Memory B cell (primary cell): ENCODE data around the gene RPL29.
"Not testable (repeated sequence)": the region's sequence is repeated elsewhere in the genome, so short reads cannot be mapped to it uniquely, and the experiment has no call there.

ENCODE experiments used
- ATAC-seq: fragments of 150-1000 bp; cut with Tn5 transposase; 2 replicates; pipeline ENCODE4 v1.10.0; 2021; ENCODE audit warnings: low read depth, mild to moderate bottlenecking, moderate library complexity
- DNase-seq, 2 donors: peaks; one replicate each; pipeline ENCODE4 v3.0.0; 2022; ENCODE audit warnings: low spot score in 2 of 2
- H3K27ac Mint-ChIP-seq: one replicate; pipeline ENCODE4 v1.8.0; 2022; ENCODE audit warnings: mild to moderate bottlenecking, moderate library complexity, mixed read lengths
- H3K27me3 Mint-ChIP-seq: one replicate; pipeline ENCODE4 v1.8.0; 2022; ENCODE audit warnings: mixed read lengths
- H3K36me3 Mint-ChIP-seq: one replicate; pipeline ENCODE4 v1.8.0; 2022; ENCODE audit warnings: mild to moderate bottlenecking, mixed read lengths
- H3K4me1 Mint-ChIP-seq: one replicate; pipeline ENCODE4 v1.8.0; 2022; ENCODE audit warnings: mixed read lengths
- H3K4me3 Mint-ChIP-seq: one replicate; pipeline ENCODE4 v1.8.0; 2022; ENCODE audit warnings: mild to moderate bottlenecking, moderate library complexity, mixed read lengths
- H3K9me3 Mint-ChIP-seq: one replicate; pipeline ENCODE4 v1.8.0; 2022; ENCODE audit warnings: mixed read lengths

RPL29 gene

DNA sequence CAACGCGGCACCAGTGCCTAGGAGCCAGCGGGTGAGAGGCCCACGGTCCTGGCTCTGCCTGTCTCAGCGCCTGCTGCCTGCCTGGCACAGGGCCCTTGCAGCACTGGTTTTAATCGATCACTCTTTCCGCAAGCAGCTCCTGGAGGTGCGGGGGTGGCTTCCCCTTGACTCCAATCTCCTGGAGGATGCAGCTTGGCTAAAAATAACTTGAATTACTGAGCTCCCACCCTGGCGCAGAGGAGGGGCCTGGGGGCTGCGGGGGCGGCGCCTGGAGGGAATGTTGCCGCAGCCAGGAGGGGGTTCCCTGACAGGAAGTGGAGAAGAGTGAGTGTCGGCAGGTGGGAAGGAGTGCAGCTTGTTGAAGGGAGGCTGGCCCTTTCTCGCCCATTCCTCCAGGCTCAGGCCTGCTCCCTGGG lies 9.9 kb upstream of the RPL29 start:
- Mint-ChIP-seq H3K9me3 (peaks cover 2% of the 10 kb centered on the region), H3K27me3 (peaks cover 3% of the 10 kb centered on the region), H3K27ac (no peak overlapping the region), H3K4me3 (no peak overlapping the region), H3K4me1 (peaks cover 3% of the 10 kb centered on the region), H3K36me3 (no peaks in the 10 kb centered on the region)
- ATAC-seq (no peak), DNase-seq (no peak)

DNA sequence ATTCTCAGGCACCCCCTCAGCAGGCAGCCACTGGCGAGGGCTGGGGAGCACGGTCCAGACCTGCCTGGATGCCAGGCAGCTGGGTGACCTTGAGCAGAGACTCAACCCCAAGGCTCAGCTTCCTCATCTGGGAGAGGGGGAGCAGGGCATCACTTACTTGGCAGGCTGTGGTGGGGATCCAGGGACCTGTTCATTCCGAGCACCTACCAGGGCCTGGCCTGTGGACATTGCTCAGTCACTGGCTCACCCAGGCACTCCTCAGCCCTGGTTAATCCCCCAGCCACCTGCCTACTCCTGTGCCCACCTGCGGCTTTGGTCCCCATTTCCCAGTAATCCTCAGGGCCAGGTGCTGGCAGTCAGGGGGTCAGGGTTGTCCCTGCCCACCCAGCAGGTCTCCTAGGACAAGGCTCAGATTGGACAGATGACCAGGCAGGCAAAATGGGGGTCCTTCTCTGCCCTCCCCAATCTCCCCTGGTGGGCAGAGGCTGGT lies 9.3 kb upstream of the RPL29 start:
- H3K4me1 Mint-ChIP-seq, result peaks cover 3% of the 10 kb centered on the region
- no peaks in the 10 kb centered on the region for H3K27me3 Mint-ChIP-seq
- H3K4me3 Mint-ChIP-seq, result no peak overlapping the region

GRCh38 chr3:52004163-52004787 lies 8.6 kb upstream of the RPL29 start:
- no peak for ATAC-seq
- DNase-seq, result no peak
- Mint-ChIP-seq H3K27ac (no peak overlapping the region), H3K36me3 (no peaks in the 10 kb centered on the region), H3K27me3 (no peaks in the 10 kb centered on the region), H3K4me1 (peaks cover 3% of the 10 kb centered on the region), H3K9me3 (no peaks in the 10 kb centered on the region), H3K4me3 (no peak overlapping the region)

More for the DNA sequence above, 9.3 kb upstream of the RPL29 start:
- ATAC-seq (no peak), DNase-seq (no peak)
- Mint-ChIP-seq H3K9me3 (no peaks in the 10 kb centered on the region), H3K27ac (no peak overlapping the region), H3K36me3 (no peaks in the 10 kb centered on the region)

GRCh38 chr3:52002748-52003147 lies 7.1 kb upstream of the RPL29 start:
- Mint-ChIP-seq H3K4me3 (no peak overlapping the region), H3K4me1 (peaks cover 3% of the 10 kb centered on the region), H3K27ac (no peak overlapping the region), H3K27me3 (no peaks in the 10 kb centered on the region), H3K36me3 (no peaks in the 10 kb centered on the region), H3K9me3 (no peaks in the 10 kb centered on the region)
- no peak for DNase-seq
- ATAC-seq, result no peak

DNA sequence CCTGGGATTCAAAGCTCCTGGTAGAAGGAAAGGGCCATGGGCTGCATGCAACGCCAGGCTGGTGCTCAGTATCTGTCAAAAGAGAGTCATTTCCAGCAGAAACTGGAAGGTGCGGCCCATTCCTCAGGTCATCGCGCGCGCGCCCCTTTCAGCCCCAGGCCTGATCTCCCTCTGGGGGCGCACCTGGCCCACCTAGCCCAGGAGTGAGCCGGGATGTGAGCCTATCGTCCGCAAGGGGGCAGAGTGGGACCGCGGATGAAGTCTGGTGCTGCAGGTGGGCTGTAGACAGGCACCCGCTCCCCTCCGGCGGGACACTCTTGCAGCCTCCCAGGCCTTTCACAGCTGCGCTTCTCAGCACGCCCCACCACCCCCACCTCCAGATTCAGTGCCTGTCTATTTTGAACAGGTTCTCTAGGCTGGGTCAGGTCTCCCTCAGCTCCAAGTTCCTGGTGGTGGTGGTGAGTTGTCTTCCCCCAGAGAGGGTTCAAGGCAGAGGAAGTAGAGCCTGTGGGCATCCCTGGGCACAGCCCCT lies 5.8 kb upstream of the RPL29 start:
- ATAC-seq, result peak; percentile 99
- peak; percentile 87 to 92 for DNase-seq
- Mint-ChIP-seq H3K27me3 (no peaks in the 10 kb centered on the region), H3K27ac (no peak overlapping the region), H3K36me3 (no peaks in the 10 kb centered on the region), H3K4me1 (peaks cover 3% of the 10 kb centered on the region), H3K4me3 (no peak overlapping the region), H3K9me3 (no peaks in the 10 kb centered on the region)

DNA sequence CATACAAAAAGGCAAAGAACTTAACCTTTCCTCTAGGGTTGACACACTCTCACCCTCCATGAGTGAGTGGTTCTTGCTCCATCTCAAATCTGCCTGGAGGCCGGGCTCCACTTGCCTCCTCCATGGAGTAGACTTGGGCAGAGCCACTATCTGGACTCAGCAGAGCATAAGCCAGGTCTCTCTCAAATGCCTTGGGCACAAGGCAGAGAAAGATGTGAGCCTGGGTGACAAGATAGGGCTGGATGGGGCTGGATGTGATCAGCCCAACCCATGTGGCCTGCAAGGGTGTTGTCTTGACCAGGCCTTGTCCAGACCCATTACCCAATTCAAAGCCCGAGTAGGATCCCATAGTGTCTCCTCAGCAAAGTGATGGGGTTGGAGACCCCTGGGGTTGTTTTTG lies 4.2 kb upstream of the RPL29 start:
- H3K9me3 Mint-ChIP-seq, result no peaks in the 10 kb centered on the region
- peaks cover 2% of the 10 kb centered on the region for H3K36me3 Mint-ChIP-seq
- DNase-seq, result no peak
- no peaks in the 10 kb centered on the region for H3K27me3 Mint-ChIP-seq
- H3K4me1 Mint-ChIP-seq, result peaks cover 9% of the 10 kb centered on the region
- H3K4me3 Mint-ChIP-seq, result no peak overlapping the region
- no peak overlapping the region for H3K27ac Mint-ChIP-seq
- ATAC-seq, result no peak

DNA sequence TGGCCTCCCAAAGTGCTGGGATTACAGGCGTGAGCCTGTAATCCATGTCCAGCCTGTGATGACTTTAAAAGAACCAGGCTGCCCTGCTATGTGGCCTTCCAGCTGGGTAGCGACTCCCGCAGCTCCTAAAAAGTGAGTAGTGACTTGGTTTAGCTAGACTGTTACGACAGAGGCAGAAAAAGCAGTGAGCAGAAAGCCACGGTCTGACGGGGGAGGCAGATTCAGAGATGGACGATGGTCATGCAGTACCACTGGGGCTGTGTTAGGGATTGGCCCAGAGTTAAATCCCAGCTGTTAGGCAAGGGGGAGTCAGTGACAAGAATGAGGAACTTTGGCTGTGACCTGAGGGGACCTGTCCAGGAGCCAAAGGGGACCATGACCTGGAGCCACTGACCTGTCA lies 3.1 kb upstream of the RPL29 start:
- H3K27me3 Mint-ChIP-seq, result no peaks in the 10 kb centered on the region
- H3K4me1 Mint-ChIP-seq, result peaks cover 17% of the 10 kb centered on the region
- no peak overlapping the region for H3K27ac Mint-ChIP-seq
- peaks cover 10% of the 10 kb centered on the region for H3K36me3 Mint-ChIP-seq
- ATAC-seq (no peak), DNase-seq (no peak)
- H3K4me3 Mint-ChIP-seq, result no peak overlapping the region
- no peaks in the 10 kb centered on the region for H3K9me3 Mint-ChIP-seq

GRCh38 chr3:51997935-51998596 lies 2.4 kb upstream of the RPL29 start:
- ATAC-seq, result no peak
- Mint-ChIP-seq H3K27ac (no peak overlapping the region), H3K4me3 (no peak overlapping the region)

GRCh38 chr3:51997172-51997571 lies 1.5 kb upstream of the RPL29 start:
- Mint-ChIP-seq H3K4me3 (peak overlapping the region; percentile 21), H3K9me3 (no peaks in the 10 kb centered on the region), H3K27ac (no peak overlapping the region)

More at GRCh38 chr3:51997935-51998596, 2.4 kb upstream of the RPL29 start:
- no peak for DNase-seq
- H3K27me3 Mint-ChIP-seq, result no peaks in the 10 kb centered on the region
- no peaks in the 10 kb centered on the region for H3K9me3 Mint-ChIP-seq
- H3K36me3 Mint-ChIP-seq, result peaks cover 11% of the 10 kb centered on the region
- H3K4me1 Mint-ChIP-seq, result peaks cover 20% of the 10 kb centered on the region

GRCh38 chr3:51994530-51994929 lies 1.2 kb downstream of the RPL29 start:
- peak overlapping the region; percentile 98 for H3K4me3 Mint-ChIP-seq
- H3K27ac Mint-ChIP-seq, result peak overlapping the region; percentile 99
- H3K4me1 Mint-ChIP-seq, result peaks cover 17% of the 10 kb centered on the region
- DNase-seq (no peak), ATAC-seq (no peak)
- peaks cover 15% of the 10 kb centered on the region for H3K36me3 Mint-ChIP-seq
- no peaks in the 10 kb centered on the region for H3K27me3 Mint-ChIP-seq
- no peaks in the 10 kb centered on the region for H3K9me3 Mint-ChIP-seq

More at GRCh38 chr3:51997172-51997571, 1.5 kb upstream of the RPL29 start:
- Mint-ChIP-seq H3K4me1 (peaks cover 20% of the 10 kb centered on the region), H3K27me3 (no peaks in the 10 kb centered on the region), H3K36me3 (peaks cover 12% of the 10 kb centered on the region)
- no peak for DNase-seq
- no peak for ATAC-seq

GRCh38 chr3:51993657-51994056 lies 2.0 kb downstream of the RPL29 start:
- ATAC-seq, H3K9me3 Mint-ChIP-seq, H3K27me3 Mint-ChIP-seq, H3K4me3 Mint-ChIP-seq, DNase-seq: not testable (repeated sequence)
- Mint-ChIP-seq H3K36me3 (peaks cover 15% of the 10 kb centered on the region), H3K27ac (peak overlapping the region; percentile 99), H3K4me1 (peaks cover 23% of the 10 kb centered on the region)

GRCh38 chr3:51992017-51992682 lies 3.5 kb downstream of the RPL29 start:
- Mint-ChIP-seq H3K4me3 (no peak overlapping the region), H3K27me3 (no peaks in the 10 kb centered on the region), H3K4me1 (peaks cover 26% of the 10 kb centered on the region), H3K36me3 (peaks cover 15% of the 10 kb centered on the region), H3K9me3 (no peaks in the 10 kb centered on the region), H3K27ac (no peak overlapping the region)
- no peak for DNase-seq
- ATAC-seq, result no peak

GRCh38 chr3:51990501-51990971 lies 5.2 kb downstream of the RPL29 start:
- not testable (repeated sequence) for H3K4me3 Mint-ChIP-seq, H3K27ac Mint-ChIP-seq, H3K27me3 Mint-ChIP-seq, ATAC-seq, H3K9me3 Mint-ChIP-seq, DNase-seq
- Mint-ChIP-seq H3K4me1 (peaks cover 22% of the 10 kb centered on the region), H3K36me3 (peaks cover 13% of the 10 kb centered on the region)
